ENCODE measurements around the gene CITED4. TPM values are rescaled to one million over a fixed set of nuclear protein-coding genes. Genes with fewer than 3 reads are reported as not detected.
A peak's percentile ranks its signal among the peaks of the same experiment; 100 is the strongest.

CITED4 gene
- total RNA-seq, 5 donors from 2014 or later (not counting 1 experiment from before 2014, with no cell fraction given) = 23.4 to 37.0 (median 28.4) TPM

DNA sequence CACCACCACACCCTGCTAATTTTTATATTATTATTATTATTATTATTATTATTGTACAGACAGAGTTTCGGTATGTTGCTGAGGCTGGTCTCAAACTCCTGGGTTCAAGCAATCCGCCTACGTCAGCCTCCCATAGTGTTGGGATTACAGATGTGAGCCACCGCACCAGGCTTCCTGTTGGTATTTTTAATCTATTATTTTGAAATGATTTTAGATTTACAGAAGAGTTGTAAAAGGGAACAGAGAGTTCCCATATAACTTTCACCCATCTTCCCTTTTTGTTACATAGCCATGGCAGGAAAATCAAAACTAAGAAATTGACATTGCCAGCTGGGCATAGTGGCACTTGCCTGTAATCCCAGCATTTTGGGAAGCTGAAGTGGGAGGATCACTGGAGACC lies 42.9 kb upstream of the CITED4 start:
- POLR2A ChIA-PET = no interaction called here
- Mint-ChIP-seq H3K27ac (no peak overlapping the region), H3K27me3 (peaks cover 0 to 2% of the 10 kb centered on the region in 2 donors), H3K9me3 (no peaks in the 10 kb centered on the region), H3K36me3 (no peaks in the 10 kb centered on the region), H3K4me1 (no peaks in the 10 kb centered on the region), H3K4me3 (no peak overlapping the region)
- no peaks in the 10 kb centered on the region for H3K4me1 ChIP-seq (ENCODE audit: control insufficient read depth in 1 of 2, extremely low read depth in 1 of 2, insufficient read depth in 2 of 2, low read length in 2 of 2)
- DNase-seq (no peak), ATAC-seq (replicated peaks in 1 of 4) (no peak)
- no peaks in the 10 kb centered on the region for H3K36me3 ChIP-seq (ENCODE audit: control insufficient read depth in 2 of 2, extremely low read depth in 1 of 2, insufficient read depth in 1 of 2, low read length in 1 of 2)
- CTCF ChIA-PET = interaction anchor here in 1 of 2 donors (0.6 kb wide), 1 partner anchor 299 kb away, joined by 3 read pairs; no protein-coding TSS in a partner anchor
- H3K27me3 ChIP-seq (replicated peaks in 1 of 2; ENCODE audit: control insufficient read depth in 2 of 2, extremely low read depth in 1 of 2, insufficient read depth in 2 of 2, low read length in 1 of 2) = peaks cover 0 to 4% of the 10 kb centered on the region in 2 experiments
- no peak overlapping the region for H3K4me3 ChIP-seq (ENCODE audit: control insufficient read depth in 1 of 2, extremely low read depth in 1 of 2, low read length in 1 of 2)
- H3K9me3 ChIP-seq = no peaks in the 10 kb centered on the region
- no peak overlapping the region for H3K27ac ChIP-seq (ENCODE audit: low read length)
- no CpG with 5 or more reads among the region's 4 CpGs for WGBS (ENCODE audit: insufficient coverage)

GRCh38 chr1:40903106-40903505 lies 40.9 kb upstream of the CITED4 start:
- ATAC-seq (replicated peaks in 1 of 4) = no peak
- DNase-seq = no peak
- Mint-ChIP-seq H3K4me1 (no peaks in the 10 kb centered on the region), H3K4me3 (no peak overlapping the region), H3K27me3 (peaks cover 0 to 2% of the 10 kb centered on the region in 2 donors), H3K36me3 (no peaks in the 10 kb centered on the region), H3K9me3 (no peaks in the 10 kb centered on the region), H3K27ac (no peak overlapping the region)
- ChIA-PET POLR2A (no interaction called here), CTCF (no interaction called here)
- WGBS (ENCODE audit: insufficient coverage) = 100% methylated on average over 1 of the region's 1 CpG
- H3K4me1 ChIP-seq (ENCODE audit: control insufficient read depth in 1 of 2, extremely low read depth in 1 of 2, insufficient read depth in 2 of 2, low read length in 2 of 2) = no peaks in the 10 kb centered on the region
- no peak overlapping the region for H3K27ac ChIP-seq (ENCODE audit: low read length)
- peaks cover 0 to 4% of the 10 kb centered on the region in 2 experiments for H3K27me3 ChIP-seq (replicated peaks in 1 of 2; ENCODE audit: control insufficient read depth in 2 of 2, extremely low read depth in 1 of 2, insufficient read depth in 2 of 2, low read length in 1 of 2)
- H3K4me3 ChIP-seq (ENCODE audit: control insufficient read depth in 1 of 2, extremely low read depth in 1 of 2, low read length in 1 of 2) = no peak overlapping the region
- H3K9me3 ChIP-seq = no peaks in the 10 kb centered on the region
- no peaks in the 10 kb centered on the region for H3K36me3 ChIP-seq (ENCODE audit: control insufficient read depth in 2 of 2, extremely low read depth in 1 of 2, insufficient read depth in 1 of 2, low read length in 1 of 2)

- H3K4me3 Mint-ChIP-seq = no peak overlapping the region
- 80% methylated on average over 11 of the region's 18 CpGs for WGBS (ENCODE audit: insufficient coverage)
- peaks cover 0 to 4% of the 10 kb centered on the region in 2 experiments for H3K27me3 ChIP-seq (replicated peaks in 1 of 2; ENCODE audit: control insufficient read depth in 2 of 2, extremely low read depth in 1 of 2, insufficient read depth in 2 of 2, low read length in 1 of 2)
Measured at GRCh38 chr1:40901886-40902852, 40.0 kb upstream of the CITED4 start.

GRCh38 chr1:40899230-40899870 lies 37.2 kb upstream of the CITED4 start:
- no peak overlapping the region for H3K27ac ChIP-seq (ENCODE audit: low read length)
- Mint-ChIP-seq H3K36me3 (no peaks in the 10 kb centered on the region), H3K27ac (no peak overlapping the region), H3K9me3 (peaks cover 9 to 15% (median 9%) of the 10 kb centered on the region in 3 donors), H3K4me1 (no peaks in the 10 kb centered on the region), H3K27me3 (no peaks in the 10 kb centered on the region), H3K4me3 (no peak overlapping the region)
- ATAC-seq (replicated peaks in 1 of 4) = no peak
- no peak overlapping the region for H3K4me3 ChIP-seq (ENCODE audit: control insufficient read depth in 1 of 2, extremely low read depth in 1 of 2, low read length in 1 of 2)
- ChIA-PET CTCF (no interaction called here), POLR2A (no interaction called here)
- H3K27me3 ChIP-seq (replicated peaks in 1 of 2; ENCODE audit: control insufficient read depth in 2 of 2, extremely low read depth in 1 of 2, insufficient read depth in 2 of 2, low read length in 1 of 2) = peaks cover 0 to 4% of the 10 kb centered on the region in 2 experiments
- H3K4me1 ChIP-seq (ENCODE audit: control insufficient read depth in 1 of 2, extremely low read depth in 1 of 2, insufficient read depth in 2 of 2, low read length in 2 of 2) = no peaks in the 10 kb centered on the region
- H3K9me3 ChIP-seq = peaks cover 2% of the 10 kb centered on the region
- WGBS (ENCODE audit: insufficient coverage) = no CpG with 5 or more reads among the region's 2 CpGs
- no peaks in the 10 kb centered on the region for H3K36me3 ChIP-seq (ENCODE audit: control insufficient read depth in 2 of 2, extremely low read depth in 1 of 2, insufficient read depth in 1 of 2, low read length in 1 of 2)
- DNase-seq = no peak

More at GRCh38 chr1:40901886-40902852, 40.0 kb upstream of the CITED4 start:
- H3K9me3 Mint-ChIP-seq = no peaks in the 10 kb centered on the region
- Histone ChIP-seq H3K9me3 (no peaks in the 10 kb centered on the region), H3K4me3 (ENCODE audit: control insufficient read depth in 1 of 2, extremely low read depth in 1 of 2, low read length in 1 of 2) (no peak overlapping the region), H3K36me3 (ENCODE audit: control insufficient read depth in 2 of 2, extremely low read depth in 1 of 2, insufficient read depth in 1 of 2, low read length in 1 of 2) (no peaks in the 10 kb centered on the region), H3K4me1 (ENCODE audit: control insufficient read depth in 1 of 2, extremely low read depth in 1 of 2, insufficient read depth in 2 of 2, low read length in 2 of 2) (no peaks in the 10 kb centered on the region), H3K27ac (ENCODE audit: low read length) (no peak overlapping the region)
- H3K36me3 Mint-ChIP-seq = no peaks in the 10 kb centered on the region
- DNase-seq (no peak), ATAC-seq (replicated peaks in 1 of 4) (no peak)
- no peaks in the 10 kb centered on the region for H3K4me1 Mint-ChIP-seq
- peaks cover 0 to 2% of the 10 kb centered on the region in 2 donors for H3K27me3 Mint-ChIP-seq
- ChIA-PET POLR2A (no interaction called here), CTCF (no interaction called here)
- H3K27ac Mint-ChIP-seq = no peak overlapping the region

- WGBS (ENCODE audit: insufficient coverage) = 100% methylated on average over 1 of the region's 4 CpGs
- peak in 1 of 35 experiments; percentile 19 for DNase-seq
Measured at GRCh38 chr1:40898431-40898901, 36.3 kb upstream of the CITED4 start.

DNA sequence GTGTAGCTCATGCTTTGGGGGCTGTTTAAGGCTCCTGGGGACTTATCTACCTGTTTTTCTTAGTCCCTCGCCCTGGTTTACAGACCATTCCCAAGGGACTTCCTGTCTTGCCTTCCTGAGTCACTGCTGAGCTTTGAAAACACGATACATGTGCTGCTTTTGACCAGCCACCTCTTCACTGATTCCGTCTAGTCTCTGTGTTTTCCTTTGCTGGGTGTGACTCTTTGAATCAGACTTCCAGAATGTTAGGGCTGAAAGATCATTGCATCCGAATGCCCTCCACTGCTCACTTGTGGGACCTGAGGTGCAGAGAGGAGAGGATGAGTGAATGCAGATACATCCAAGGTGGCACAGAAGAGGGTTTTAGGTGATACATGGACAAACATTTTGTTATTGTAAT lies 35.4 kb upstream of the CITED4 start:
- Histone ChIP-seq H3K36me3 (ENCODE audit: control insufficient read depth in 2 of 2, extremely low read depth in 1 of 2, insufficient read depth in 1 of 2, low read length in 1 of 2) (no peaks in the 10 kb centered on the region), H3K4me3 (ENCODE audit: control insufficient read depth in 1 of 2, extremely low read depth in 1 of 2, low read length in 1 of 2) (no peak overlapping the region), H3K9me3 (peaks cover 2% of the 10 kb centered on the region), H3K27ac (ENCODE audit: low read length) (no peak overlapping the region), H3K4me1 (ENCODE audit: control insufficient read depth in 1 of 2, extremely low read depth in 1 of 2, insufficient read depth in 2 of 2, low read length in 2 of 2) (no peaks in the 10 kb centered on the region), H3K27me3 (replicated peaks in 1 of 2; ENCODE audit: control insufficient read depth in 2 of 2, extremely low read depth in 1 of 2, insufficient read depth in 2 of 2, low read length in 1 of 2) (peaks cover 0 to 4% of the 10 kb centered on the region in 2 experiments)
- 69% methylated on average over 3 of the region's 4 CpGs for WGBS (ENCODE audit: insufficient coverage)
- ATAC-seq (replicated peaks in 1 of 4) = no peak
- POLR2A ChIA-PET = no interaction called here
- DNase-seq = no peak
- H3K27me3 Mint-ChIP-seq = no peaks in the 10 kb centered on the region
- CTCF ChIA-PET = no interaction called here
- H3K27ac Mint-ChIP-seq = no peak overlapping the region
- H3K4me1 Mint-ChIP-seq = no peaks in the 10 kb centered on the region
- H3K4me3 Mint-ChIP-seq = no peak overlapping the region
- H3K9me3 Mint-ChIP-seq = peaks cover 9 to 30% (median 18%) of the 10 kb centered on the region in 3 donors
- peaks cover 4% of the 10 kb centered on the region for H3K36me3 Mint-ChIP-seq

More at GRCh38 chr1:40898431-40898901, 36.3 kb upstream of the CITED4 start:
- Histone ChIP-seq H3K36me3 (ENCODE audit: control insufficient read depth in 2 of 2, extremely low read depth in 1 of 2, insufficient read depth in 1 of 2, low read length in 1 of 2) (no peaks in the 10 kb centered on the region), H3K27me3 (replicated peaks in 1 of 2; ENCODE audit: control insufficient read depth in 2 of 2, extremely low read depth in 1 of 2, insufficient read depth in 2 of 2, low read length in 1 of 2) (peaks cover 0 to 4% of the 10 kb centered on the region in 2 experiments), H3K4me3 (ENCODE audit: control insufficient read depth in 1 of 2, extremely low read depth in 1 of 2, low read length in 1 of 2) (no peak overlapping the region), H3K9me3 (peaks cover 2% of the 10 kb centered on the region), H3K27ac (ENCODE audit: low read length) (no peak overlapping the region), H3K4me1 (ENCODE audit: control insufficient read depth in 1 of 2, extremely low read depth in 1 of 2, insufficient read depth in 2 of 2, low read length in 2 of 2) (no peaks in the 10 kb centered on the region)
- no peak overlapping the region for H3K27ac Mint-ChIP-seq
- H3K4me3 Mint-ChIP-seq = no peak overlapping the region
- no peaks in the 10 kb centered on the region for H3K27me3 Mint-ChIP-seq
- peaks cover 1% of the 10 kb centered on the region for H3K36me3 Mint-ChIP-seq
- H3K4me1 Mint-ChIP-seq = no peaks in the 10 kb centered on the region
- ATAC-seq (replicated peaks in 1 of 4) = no peak
- ChIA-PET POLR2A (no interaction called here), CTCF (no interaction called here)
- peaks cover 9 to 24% (median 14%) of the 10 kb centered on the region in 3 donors for H3K9me3 Mint-ChIP-seq

Data from T-cell (primary cell).